Limb (tissue), 2 donors: ENCODE data around the gene MYO9B.

Experiments
- DNase-seq, 2 donors: peaks; one replicate each; pipeline ENCODE4 v3.0.0-alpha.2; 2016; ENCODE audit errors: extremely low spot score in 2 of 2

Gene MYO9B

GRCh38 chr19:17260842-17261325, 185.3 kb downstream of the MYO9B start:
- DNase-seq, result peak in 1 of 2 donors; percentile 71

- no peak for DNase-seq
Observed at GRCh38 chr19:17262557-17262956, 187.0 kb downstream of the MYO9B start.
